Parathyroid adenoma (tissue), 2 donors: ENCODE measurements around the gene SND1.

Source experiments
- H2AFZ ChIP-seq: fragments of 300-600 bp; sonication (generic); one replicate; pipeline ENCODE4 v1.7.0; 2017; ENCODE audit warnings: antibody characterized with exemption, mild to moderate bottlenecking
- H3K27ac ChIP-seq: fragments of 300-600 bp; sonication (generic); one replicate; pipeline ENCODE4 v1.7.0; 2017
- H3K27me3 ChIP-seq: fragments of 300-600 bp; sonication (generic); one replicate; pipeline ENCODE4 v1.7.0; 2017; ENCODE audit warnings: low read length; ENCODE audit not compliant: control insufficient read depth, insufficient read depth
- H3K36me3 ChIP-seq: fragments of 300-600 bp; sonication (generic); one replicate; pipeline ENCODE4 v1.7.0; 2017; ENCODE audit warnings: low read length; ENCODE audit not compliant: control insufficient read depth, insufficient read depth
- H3K4me1 ChIP-seq: fragments of 300-600 bp; sonication (generic); one replicate; pipeline ENCODE4 v1.7.0; 2017; ENCODE audit warnings: control low read depth
- H3K4me2 ChIP-seq: fragments of 300-600 bp; sonication (generic); one replicate; pipeline ENCODE4 v1.7.0; 2017; ENCODE audit warnings: low read length
- H3K4me3 ChIP-seq: fragments of 300-600 bp; sonication (generic); one replicate; pipeline ENCODE4 v1.7.0; 2017; ENCODE audit warnings: low read depth, low read length
- H3K79me2 ChIP-seq: fragments of 300-600 bp; sonication (generic); one replicate; pipeline ENCODE4 v1.7.0; 2017; ENCODE audit warnings: control low read depth
- H3K9ac ChIP-seq: fragments of 300-600 bp; sonication (generic); one replicate; pipeline ENCODE4 v1.7.0; 2017; ENCODE audit warnings: mild to moderate bottlenecking
- H3K9me3 ChIP-seq: fragments of 300-600 bp; sonication (generic); one replicate; pipeline ENCODE4 v1.7.0; 2017; ENCODE audit warnings: low read length; ENCODE audit not compliant: control insufficient read depth
- TF ChIP-seq, protein P1 (sequence below): fragments of 300-600 bp; sonication (generic); IDR thresholded peaks from one replicate; pipeline ENCODE4 v1.7.0; 2017; ENCODE audit warnings: antibody characterized with exemption, mild to moderate bottlenecking
- donor health status: primary hyperparathyroidism.

The SND1 gene

GRCh38 chr7:128132426-128133069 is 480.6 kb downstream of the SND1 start:
- no peak overlapping the region for H3K4me3 ChIP-seq
- no peaks in the 10 kb centered on the region for H3K79me2 ChIP-seq
- no peaks in the 10 kb centered on the region for H3K4me1 ChIP-seq
- H3K36me3 ChIP-seq: no peaks in the 10 kb centered on the region
- H3K27ac ChIP-seq: no peak overlapping the region
- H2AFZ ChIP-seq: no peak overlapping the region
- H3K4me2 ChIP-seq: no peak overlapping the region
- no peaks in the 10 kb centered on the region for H3K9me3 ChIP-seq
- peaks cover 5% of the 10 kb centered on the region for H3K27me3 ChIP-seq
- H3K9ac ChIP-seq: no peak overlapping the region
- TF ChIP-seq, protein P1, sequence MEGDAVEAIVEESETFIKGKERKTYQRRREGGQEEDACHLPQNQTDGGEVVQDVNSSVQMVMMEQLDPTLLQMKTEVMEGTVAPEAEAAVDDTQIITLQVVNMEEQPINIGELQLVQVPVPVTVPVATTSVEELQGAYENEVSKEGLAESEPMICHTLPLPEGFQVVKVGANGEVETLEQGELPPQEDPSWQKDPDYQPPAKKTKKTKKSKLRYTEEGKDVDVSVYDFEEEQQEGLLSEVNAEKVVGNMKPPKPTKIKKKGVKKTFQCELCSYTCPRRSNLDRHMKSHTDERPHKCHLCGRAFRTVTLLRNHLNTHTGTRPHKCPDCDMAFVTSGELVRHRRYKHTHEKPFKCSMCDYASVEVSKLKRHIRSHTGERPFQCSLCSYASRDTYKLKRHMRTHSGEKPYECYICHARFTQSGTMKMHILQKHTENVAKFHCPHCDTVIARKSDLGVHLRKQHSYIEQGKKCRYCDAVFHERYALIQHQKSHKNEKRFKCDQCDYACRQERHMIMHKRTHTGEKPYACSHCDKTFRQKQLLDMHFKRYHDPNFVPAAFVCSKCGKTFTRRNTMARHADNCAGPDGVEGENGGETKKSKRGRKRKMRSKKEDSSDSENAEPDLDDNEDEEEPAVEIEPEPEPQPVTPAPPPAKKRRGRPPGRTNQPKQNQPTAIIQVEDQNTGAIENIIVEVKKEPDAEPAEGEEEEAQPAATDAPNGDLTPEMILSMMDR: no peak

DNA sequence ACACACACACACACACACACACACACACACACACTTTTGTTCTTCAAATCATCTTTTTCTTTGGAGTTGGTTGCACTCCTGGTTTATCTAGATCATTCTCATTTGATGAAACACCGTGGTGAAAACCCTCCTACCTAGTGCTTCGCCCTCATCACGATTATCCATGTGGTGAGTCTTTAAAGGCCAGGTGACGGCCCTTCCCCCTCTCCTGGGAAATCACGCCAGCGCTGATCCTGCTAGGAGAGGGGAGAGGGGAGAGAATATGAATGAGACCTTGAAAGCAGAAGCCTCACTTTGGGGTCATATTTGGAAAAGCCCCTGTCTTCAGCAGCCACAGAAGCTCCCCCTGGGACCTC is 483.1 kb downstream of the SND1 start:
- H3K9me3 ChIP-seq: no peaks in the 10 kb centered on the region
- H3K9ac ChIP-seq: no peak overlapping the region
- H3K4me1 ChIP-seq: no peaks in the 10 kb centered on the region
- no peak overlapping the region for H3K27ac ChIP-seq
- TF ChIP-seq, protein P1: no peak
- H3K4me3 ChIP-seq: peak overlapping the region; percentile 51
- H2AFZ ChIP-seq: peak overlapping the region; percentile 69
- H3K4me2 ChIP-seq: peak overlapping the region; percentile 69
- peaks cover 5% of the 10 kb centered on the region for H3K27me3 ChIP-seq
- no peaks in the 10 kb centered on the region for H3K79me2 ChIP-seq
- H3K36me3 ChIP-seq: no peaks in the 10 kb centered on the region

DNA sequence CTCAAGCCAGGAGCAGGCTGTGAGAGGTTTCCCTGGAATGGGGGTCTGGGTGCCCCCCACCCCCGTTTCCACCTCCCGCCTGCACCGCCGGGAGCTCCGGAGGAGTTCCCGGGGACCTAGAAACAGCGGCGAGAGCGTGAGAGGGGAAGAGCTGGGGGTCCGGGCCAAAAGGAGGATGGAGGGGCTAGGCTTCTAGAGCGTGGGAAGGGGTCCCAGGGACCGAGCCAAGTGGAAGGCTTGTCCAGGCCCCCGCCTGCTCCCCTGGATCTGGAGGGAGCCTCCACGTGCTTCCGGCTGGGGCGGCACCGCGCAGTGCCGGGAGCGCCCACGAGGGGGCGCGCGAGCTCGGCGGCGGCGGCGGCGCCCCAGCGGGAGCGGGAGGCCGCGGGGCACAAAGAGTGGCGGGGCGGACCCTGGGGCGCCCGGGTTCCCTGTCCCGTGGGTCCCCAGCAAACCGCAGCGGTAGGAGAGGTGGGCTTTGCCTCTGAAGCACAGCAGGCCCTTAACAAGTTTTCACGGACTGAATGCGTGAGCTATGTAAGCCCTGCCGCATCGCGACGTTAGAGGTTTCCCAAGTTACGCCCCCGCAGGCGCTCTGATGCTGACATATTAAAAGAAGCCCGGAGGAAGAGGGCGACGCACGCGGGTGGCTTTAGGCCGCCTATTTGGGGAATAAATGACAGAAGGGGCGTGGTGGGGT is 483.7 kb downstream of the SND1 start:
- H3K79me2 ChIP-seq: no peaks in the 10 kb centered on the region
- H3K36me3 ChIP-seq: no peaks in the 10 kb centered on the region
- peak overlapping the region; percentile 69 for H2AFZ ChIP-seq
- no peak overlapping the region for H3K27ac ChIP-seq
- peak overlapping the region; percentile 51 for H3K4me3 ChIP-seq
- H3K4me1 ChIP-seq: no peaks in the 10 kb centered on the region
- no peaks in the 10 kb centered on the region for H3K9me3 ChIP-seq
- TF ChIP-seq, protein P1: peak; percentile 61
- H3K27me3 ChIP-seq: peaks cover 5% of the 10 kb centered on the region
- H3K4me2 ChIP-seq: peak overlapping the region; percentile 69
- H3K9ac ChIP-seq: no peak overlapping the region

GRCh38 chr7:128136215-128136597 is 484.2 kb downstream of the SND1 start:
- Histone ChIP-seq H3K79me2 (no peaks in the 10 kb centered on the region), H3K4me2 (peak overlapping the region; percentile 69), H2AFZ (peak overlapping the region; percentile 61), H3K4me1 (no peaks in the 10 kb centered on the region), H3K9ac (no peak overlapping the region), H3K27me3 (peaks cover 5% of the 10 kb centered on the region), H3K36me3 (no peaks in the 10 kb centered on the region), H3K27ac (no peak overlapping the region), H3K4me3 (peak overlapping the region; percentile 51), H3K9me3 (no peaks in the 10 kb centered on the region)
- TF ChIP-seq, protein P1: no peak

- TF ChIP-seq, protein P1: no peak
- H3K79me2 ChIP-seq: no peaks in the 10 kb centered on the region
These were observed 485.2 kb downstream of the SND1 start for GRCh38 chr7:128137181-128137580.

More at GRCh38 chr7:128137181-128137580, 485.2 kb downstream of the SND1 start:
- Histone ChIP-seq H3K9me3 (no peaks in the 10 kb centered on the region), H3K27me3 (peaks cover 5% of the 10 kb centered on the region), H3K9ac (no peak overlapping the region), H3K4me3 (no peak overlapping the region), H3K4me1 (no peaks in the 10 kb centered on the region), H3K27ac (no peak overlapping the region), H3K36me3 (no peaks in the 10 kb centered on the region), H2AFZ (no peak overlapping the region), H3K4me2 (no peak overlapping the region)
